ENCODE measurements around the gene EVX2. TPM values are rescaled to one million over a fixed set of nuclear protein-coding genes. Genes with fewer than 3 reads are reported as not detected.

EVX2 gene
- total RNA-seq, 4 donors from 2014 or later: not detected

DNA sequence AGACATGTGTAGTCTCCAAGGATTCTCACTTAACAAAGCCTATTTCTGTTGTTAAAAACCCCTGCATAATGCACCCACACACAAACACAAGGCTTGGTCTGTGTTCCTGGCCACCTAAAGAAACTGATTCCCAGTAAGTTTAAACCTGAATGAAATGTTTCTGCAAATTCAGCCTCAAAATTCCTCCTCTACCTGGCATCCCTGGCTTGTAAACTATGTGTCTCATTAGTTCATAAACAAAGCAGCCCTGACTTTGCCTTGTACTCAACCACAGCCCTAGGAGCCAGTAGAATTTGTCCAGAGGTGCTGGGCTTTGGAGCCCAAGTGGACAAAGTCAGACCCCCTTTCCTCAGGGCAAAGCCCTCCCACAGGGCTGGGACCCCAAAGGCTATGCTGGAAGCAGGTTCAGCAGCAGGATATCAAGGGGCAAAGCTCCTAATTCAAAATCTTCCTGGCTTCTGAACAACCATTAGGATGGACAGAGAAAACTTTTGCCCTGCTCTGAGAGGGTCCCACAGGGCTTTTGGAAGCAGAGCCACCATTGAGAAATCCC, 6.2 kb upstream of the EVX2 start:
- H3K4me1 ChIP-seq: peaks cover 8 to 41% (median 25%) of the 10 kb centered on the region in 4 donors
- no peak for DNase-seq
- peaks cover 100% of the 10 kb centered on the region for H3K27me3 ChIP-seq
- intact Hi-C loops (cut with DNase I; ENCODE audit: low total_unique reads) (loop anchor here (5.0 to 10.0 kb wide), 3 partner anchors 403 to 835 kb away; no protein-coding TSS in a partner anchor), in situ Hi-C loops (cut with MboI; ENCODE audit: low pct_ligation_motif_present in 1 of 4, low pct_unique_long_range_greater_than_20kb in 1 of 4, low sequenced_read_pairs in 3 of 4) (loop anchor here in 3 of 4 donors (10.0 to 25.0 kb wide), 4 partner anchors 403 to 728 kb away; no protein-coding TSS in a partner anchor)
- no peak for TF ChIP-seq POLR2A (IDR thresholded peaks at IDR 0.05)
- TF ChIP-seq, protein P1, sequence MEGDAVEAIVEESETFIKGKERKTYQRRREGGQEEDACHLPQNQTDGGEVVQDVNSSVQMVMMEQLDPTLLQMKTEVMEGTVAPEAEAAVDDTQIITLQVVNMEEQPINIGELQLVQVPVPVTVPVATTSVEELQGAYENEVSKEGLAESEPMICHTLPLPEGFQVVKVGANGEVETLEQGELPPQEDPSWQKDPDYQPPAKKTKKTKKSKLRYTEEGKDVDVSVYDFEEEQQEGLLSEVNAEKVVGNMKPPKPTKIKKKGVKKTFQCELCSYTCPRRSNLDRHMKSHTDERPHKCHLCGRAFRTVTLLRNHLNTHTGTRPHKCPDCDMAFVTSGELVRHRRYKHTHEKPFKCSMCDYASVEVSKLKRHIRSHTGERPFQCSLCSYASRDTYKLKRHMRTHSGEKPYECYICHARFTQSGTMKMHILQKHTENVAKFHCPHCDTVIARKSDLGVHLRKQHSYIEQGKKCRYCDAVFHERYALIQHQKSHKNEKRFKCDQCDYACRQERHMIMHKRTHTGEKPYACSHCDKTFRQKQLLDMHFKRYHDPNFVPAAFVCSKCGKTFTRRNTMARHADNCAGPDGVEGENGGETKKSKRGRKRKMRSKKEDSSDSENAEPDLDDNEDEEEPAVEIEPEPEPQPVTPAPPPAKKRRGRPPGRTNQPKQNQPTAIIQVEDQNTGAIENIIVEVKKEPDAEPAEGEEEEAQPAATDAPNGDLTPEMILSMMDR (IDR thresholded peaks at IDR 0.05): no peak
- no peak for TF ChIP-seq EP300 (IDR thresholded peaks at IDR 0.05; ENCODE audit: low read depth)
- TF ChIP-seq POLR2AphosphoS5 (IDR thresholded peaks at IDR 0.05): no peak
- H3K9me3 ChIP-seq: no peaks in the 10 kb centered on the region
- no peak overlapping the region for H3K27ac ChIP-seq
- H3K36me3 ChIP-seq: no peaks in the 10 kb centered on the region
- no peak overlapping the region for H3K4me3 ChIP-seq

DNA sequence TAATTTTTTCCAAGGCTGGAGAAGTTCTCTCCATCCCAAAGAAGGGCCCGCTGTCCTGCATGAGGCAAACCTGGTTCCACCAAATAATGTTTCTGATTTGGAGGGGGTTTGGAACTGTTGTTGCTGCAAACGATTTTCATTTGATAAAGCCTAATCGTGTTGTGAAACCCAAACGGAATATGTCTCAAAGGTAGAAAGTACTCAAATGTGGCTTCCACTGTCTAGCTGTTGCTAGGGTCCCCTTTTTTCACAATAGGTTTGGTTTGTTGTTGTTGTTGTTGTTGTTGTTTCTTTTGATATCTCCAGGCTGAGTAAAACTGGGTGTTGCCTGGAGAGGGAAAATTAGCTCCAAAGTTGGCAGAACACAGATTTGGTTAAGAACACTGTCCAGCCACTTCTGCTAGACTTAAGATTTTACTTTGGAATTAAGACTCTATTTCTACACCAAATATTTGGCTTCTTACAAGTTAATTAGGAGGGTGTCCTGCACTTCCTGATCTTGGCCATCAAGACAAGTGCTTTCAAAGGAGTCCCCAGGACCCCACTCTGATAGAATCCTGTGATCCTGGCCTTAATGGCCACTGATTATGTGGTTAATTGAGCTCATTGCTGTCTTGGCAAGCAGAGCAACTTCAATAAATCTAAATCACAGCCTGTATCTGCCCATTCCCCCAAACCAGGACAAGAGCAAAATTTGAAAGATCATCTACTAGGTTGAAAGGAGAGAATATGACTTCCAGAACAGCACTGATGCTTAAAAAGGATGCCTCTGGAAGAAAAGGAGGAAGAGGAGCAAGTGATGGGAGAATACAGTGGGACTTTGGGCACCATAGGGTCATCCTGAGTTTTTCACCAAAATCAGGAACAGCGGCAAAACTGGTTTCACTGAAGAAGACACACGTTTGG, 5.4 kb upstream of the EVX2 start:
- H3K4me1 ChIP-seq: peaks cover 8 to 44% (median 29%) of the 10 kb centered on the region in 4 donors
- TF ChIP-seq, protein P1 (IDR thresholded peaks at IDR 0.05): no peak
- no peak for TF ChIP-seq EP300 (IDR thresholded peaks at IDR 0.05; ENCODE audit: low read depth)
- DNase-seq: no peak
- H3K27ac ChIP-seq: no peak overlapping the region
- H3K27me3 ChIP-seq: peaks cover 100% of the 10 kb centered on the region
- intact Hi-C loops (cut with DNase I; ENCODE audit: low total_unique reads) (loop anchor here (5.0 to 10.0 kb wide), 3 partner anchors 402 to 834 kb away; no protein-coding TSS in a partner anchor), in situ Hi-C loops (cut with MboI; ENCODE audit: low pct_ligation_motif_present in 1 of 4, low pct_unique_long_range_greater_than_20kb in 1 of 4, low sequenced_read_pairs in 3 of 4) (loop anchor here in 2 of 4 donors (25.0 kb wide), 2 partner anchors 402 to 727 kb away; no protein-coding TSS in a partner anchor)
- WGBS, 2 donors (ENCODE audit: low coverage in 1 of 2): 8 to 18% methylated on average over 2 to 6 of the region's 6 CpGs
- no peaks in the 10 kb centered on the region for H3K9me3 ChIP-seq
- H3K4me3 ChIP-seq: no peak overlapping the region
- no peaks in the 10 kb centered on the region for H3K36me3 ChIP-seq

DNA sequence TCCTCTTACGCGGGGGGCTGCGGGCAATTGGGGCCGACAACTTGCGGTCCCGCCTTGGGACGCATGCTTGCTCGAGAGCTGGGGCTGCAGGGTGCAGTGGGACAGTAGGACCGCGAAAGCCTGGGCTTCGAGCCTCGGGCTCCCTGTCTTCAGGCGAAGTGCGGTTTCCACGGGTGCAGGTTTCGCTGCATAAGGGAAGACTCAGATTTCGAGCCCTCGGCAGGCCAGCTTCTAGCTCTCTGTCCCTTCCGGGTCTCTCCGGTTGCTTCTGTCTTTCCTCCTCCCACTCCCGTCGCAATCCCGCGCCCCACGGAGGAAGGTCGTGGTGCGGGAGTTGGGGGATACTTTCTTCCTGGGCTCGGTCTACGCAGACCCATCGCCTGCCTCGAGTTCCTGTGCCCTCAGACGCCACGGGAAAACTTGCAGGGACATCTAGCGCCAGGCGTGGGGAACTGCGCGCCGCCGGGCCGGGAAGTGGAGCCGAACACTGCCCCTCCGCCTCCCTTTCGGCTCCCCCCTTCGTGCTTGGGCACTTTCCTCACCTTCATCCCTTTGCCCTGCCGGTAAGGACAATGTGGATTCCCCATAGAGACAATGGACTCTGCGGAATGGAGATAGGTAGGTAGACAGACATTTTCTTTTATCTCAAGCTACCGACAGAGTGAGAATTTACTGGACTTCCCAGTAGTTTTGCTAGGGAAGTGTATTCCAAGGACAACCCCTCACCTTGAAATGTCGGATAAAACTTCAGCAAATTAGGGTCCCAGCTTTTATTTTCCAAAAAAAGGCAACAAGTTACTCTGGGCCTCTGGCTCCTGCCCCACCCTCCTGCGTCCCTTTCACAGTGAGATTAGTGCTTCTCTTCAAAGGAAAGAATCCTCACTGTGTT, 4.5 kb upstream of the EVX2 start:
- TF ChIP-seq, protein P1 (IDR thresholded peaks at IDR 0.05): peak; percentile 67 to 79 (median 73)
- TF ChIP-seq POLR2AphosphoS5 (IDR thresholded peaks at IDR 0.05) (peak in 1 of 3 donors; percentile 8), POLR2A (IDR thresholded peaks at IDR 0.05) (no peak), EP300 (IDR thresholded peaks at IDR 0.05; ENCODE audit: low read depth) (no peak)
- peaks cover 100% of the 10 kb centered on the region for H3K27me3 ChIP-seq
- H3K9me3 ChIP-seq: no peaks in the 10 kb centered on the region
- H3K36me3 ChIP-seq: no peaks in the 10 kb centered on the region
- peak overlapping the region in 2 of 4 donors; percentile 15 to 48 for H3K4me3 ChIP-seq
- H3K4me1 ChIP-seq: peaks cover 3 to 39% (median 26%) of the 10 kb centered on the region in 4 donors
- 0 to 11% methylated on average over 3 to 49 of the region's 49 CpGs for WGBS, 2 donors (ENCODE audit: low coverage in 1 of 2)
- no peak overlapping the region for H3K27ac ChIP-seq
- DNase-seq: peak; percentile 59
- in situ Hi-C loops (cut with MboI; ENCODE audit: low pct_ligation_motif_present in 1 of 4, low pct_unique_long_range_greater_than_20kb in 1 of 4, low sequenced_read_pairs in 3 of 4) (loop anchor here in 2 of 4 donors (25.0 kb wide), 2 partner anchors 401 to 726 kb away; no protein-coding TSS in a partner anchor), intact Hi-C loops (cut with DNase I; ENCODE audit: low total_unique reads) (loop anchor here (5.0 to 10.0 kb wide), 3 partner anchors 401 to 833 kb away; no protein-coding TSS in a partner anchor)
